Gastrocnemius medialis (tissue), 4 donors: Measurements from ENCODE around the gene ST8SIA6.

Experiments used
- CTCF ChIP-seq, 5 experiments: fragments of 450-650 bp in 3 of 5; fragments of 200-600 bp in 2 of 5; sonication (generic) in 2 of 5; IDR thresholded peaks in 4 of 5; conservative IDR thresholded peaks in 1 of 5; 1 replicate in 4 of 5; 2 replicates in 1 of 5; pipeline ENCODE4 v1.5.1; 2016 to 2019; ENCODE audit warnings: antibody characterized with exemption in 5 of 5, mild to moderate bottlenecking in 3 of 5, moderate library complexity in 3 of 5
- POLR2A ChIP-seq, 2 donors: fragments of 450-650 bp; IDR thresholded peaks; one replicate each; pipeline ENCODE4 v1.6.1; 2017; ENCODE audit warnings: antibody characterized with exemption in 2 of 2, mild to moderate bottlenecking in 2 of 2, moderate library complexity in 2 of 2

DNA sequence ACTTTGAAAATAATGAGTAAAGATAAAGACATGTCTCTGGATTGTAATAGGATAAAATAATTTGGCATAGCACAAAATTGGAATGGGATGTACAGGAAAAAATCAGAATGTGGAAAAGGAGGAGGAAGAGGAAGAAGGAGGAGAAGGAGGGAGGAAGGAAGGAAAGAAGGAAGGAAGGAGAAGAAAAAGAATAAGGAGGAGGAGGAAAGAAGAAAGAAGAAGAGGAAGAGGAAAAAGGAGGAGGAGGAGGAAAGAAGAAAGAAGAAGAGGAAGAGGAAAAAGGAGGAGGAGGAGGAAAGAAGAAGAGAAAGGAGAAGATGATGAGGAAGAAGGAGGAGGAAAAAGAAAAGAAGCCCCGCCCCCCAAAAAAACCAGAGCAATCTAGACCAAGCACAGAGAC, 95.9 kb downstream of the ST8SIA6 start:
- TF ChIP-seq CTCF (IDR thresholded peaks at IDR 0.05 in 4 of 5, conservative IDR thresholded peaks at IDR 0.05 in 1 of 5), result no peak
- TF ChIP-seq POLR2A (IDR thresholded peaks at IDR 0.05), result no peak
